DND-41 (cell line): ENCODE measurements around the gene TRPT1.

Experiments used
- ATAC-seq: fragments of 200-7000 bp; cut with Tn5 transposase; 3 replicates; pipeline ENCODE4 v1.9.1; 2021; ENCODE audit warnings: low read depth; ENCODE audit not compliant: insufficient read depth
- DNase-seq: peaks from one replicate; pipeline ENCODE4 v3.0.0-alpha.2; 2020
- H2AFZ ChIP-seq: 2 replicates; pipeline ENCODE4 v1.6.0; 2012; ENCODE audit warnings: low read depth, low read length
- H3K27ac ChIP-seq: 2 replicates; pipeline ENCODE4 v1.5.1; 2012; ENCODE audit warnings: low read length, inconsistent platforms
- H3K27me3 ChIP-seq: fragments of 200-600 bp; sonication (generic); 2 replicates; pipeline ENCODE4 v1.6.0; 2012; ENCODE audit warnings: low read length, mild to moderate bottlenecking, inconsistent platforms; ENCODE audit not compliant: insufficient read depth, poor library complexity
- H3K36me3 ChIP-seq: 2 replicates; pipeline ENCODE4 v1.5.1; 2012; ENCODE audit warnings: low read length, inconsistent platforms; ENCODE audit not compliant: insufficient read depth
- H3K4me1 ChIP-seq: 2 replicates; pipeline ENCODE4 v1.5.1; 2012; ENCODE audit warnings: mild to moderate bottlenecking, low read length; ENCODE audit not compliant: insufficient read depth
- H3K4me2 ChIP-seq: 2 replicates; pipeline ENCODE4 v1.6.0; 2012; ENCODE audit warnings: mild to moderate bottlenecking, moderate library complexity, low read length, inconsistent platforms; ENCODE audit not compliant: insufficient read depth
- H3K4me3 ChIP-seq, 2 experiments: fragments of 200-600 bp in 1 of 2; shearing (Covaris generic) in 1 of 2; 2 replicates each; pipeline ENCODE4 v1.5.1; 2012 to 2016; ENCODE audit warnings: inconsistent platforms in 2 of 2, low read length in 2 of 2, mild to moderate bottlenecking in 2 of 2, low read depth in 1 of 2, moderate library complexity in 1 of 2
- H3K79me2 ChIP-seq: 2 replicates; pipeline ENCODE4 v1.6.0; 2012; ENCODE audit warnings: low read length, inconsistent platforms; ENCODE audit not compliant: insufficient read depth
- H3K9ac ChIP-seq: 2 replicates; pipeline ENCODE4 v1.6.0; 2012; ENCODE audit warnings: low read depth, mild to moderate bottlenecking, inconsistent platforms, low read length, moderate library complexity
- H3K9me3 ChIP-seq: 2 replicates; pipeline ENCODE4 v1.5.1; 2012; ENCODE audit warnings: low read length, moderate library complexity, mild to moderate bottlenecking, inconsistent platforms; ENCODE audit not compliant: insufficient read depth, severe bottlenecking
- H4K20me1 ChIP-seq: 2 replicates; pipeline ENCODE4 v1.6.0; 2012; ENCODE audit warnings: low read length; ENCODE audit not compliant: insufficient read depth
- CTCF ChIP-seq: IDR thresholded peaks from 2 replicates; pipeline ENCODE4 v1.5.1; 2012; ENCODE audit warnings: borderline replicate concordance, low read length, moderate library complexity, mild to moderate bottlenecking; ENCODE audit not compliant: poor library complexity, severe bottlenecking; ENCODE audit errors: extremely low read depth
- EZH2 ChIP-seq: IDR thresholded peaks from 3 replicates; pipeline ENCODE4 v1.6.1; 2012; ENCODE audit warnings: borderline replicate concordance, low read depth, mild to moderate bottlenecking, moderate library complexity, low read length, inconsistent platforms; ENCODE audit not compliant: severe bottlenecking

The TRPT1 gene

GRCh38 chr11:64241491-64242374, 15.7 kb upstream of the TRPT1 start:
- H3K27ac ChIP-seq: peak overlapping the region; percentile 75
- H3K9ac ChIP-seq: peak overlapping the region; percentile 67
- peak overlapping the region; percentile 58 for H2AFZ ChIP-seq
- peak; percentile 100 for DNase-seq
- H3K9me3 ChIP-seq: no peaks in the 10 kb centered on the region
- peaks cover 31% of the 10 kb centered on the region for H4K20me1 ChIP-seq
- peak overlapping the region; percentile 93 for H3K4me2 ChIP-seq
- peak overlapping the region; percentile 65 to 89 for H3K4me3 ChIP-seq
- H3K79me2 ChIP-seq: peaks cover 46% of the 10 kb centered on the region
- ATAC-seq: peak; percentile 72
- TF ChIP-seq CTCF: no peak
- no peak for TF ChIP-seq EZH2
- no peaks in the 10 kb centered on the region for H3K27me3 ChIP-seq
- H3K36me3 ChIP-seq: peaks cover 58% of the 10 kb centered on the region
- peaks cover 58% of the 10 kb centered on the region for H3K4me1 ChIP-seq

GRCh38 chr11:64241241-64241490, 15.2 kb upstream of the TRPT1 start:
- TF ChIP-seq EZH2 (no peak), CTCF (no peak)
- no peak for DNase-seq
- Histone ChIP-seq H2AFZ (peak overlapping the region; percentile 78), H3K27me3 (no peaks in the 10 kb centered on the region), H3K9ac (peak overlapping the region; percentile 67), H3K4me1 (peaks cover 58% of the 10 kb centered on the region), H3K36me3 (peaks cover 59% of the 10 kb centered on the region), H3K4me2 (peak overlapping the region; percentile 93), H3K27ac (peak overlapping the region; percentile 87), H3K4me3 (peak overlapping the region; percentile 20 to 65), H3K9me3 (no peaks in the 10 kb centered on the region), H4K20me1 (peaks cover 32% of the 10 kb centered on the region), H3K79me2 (peaks cover 45% of the 10 kb centered on the region)
- ATAC-seq: peak; percentile 77

GRCh38 chr11:64240435-64241240, 14.7 kb upstream of the TRPT1 start, which contains the start of gene FKBP2:
Gene FKBP2, plus strand, starts transcription at chr11:64241095. Its CDS starts 1,293 bp downstream, at chr11:64242388.
- H3K4me2 ChIP-seq: peak within 1 kb of the TSS; percentile 93
- no peaks in the 10 kb centered on the region for H3K27me3 ChIP-seq
- peak within 1 kb of the TSS; percentile 67 for H3K9ac ChIP-seq
- ATAC-seq: peak; percentile 67
- peaks cover 36% of the 10 kb centered on the region for H4K20me1 ChIP-seq
- DNase-seq: peak; percentile 98
- TF ChIP-seq EZH2 (no peak), CTCF (no peak)
- peak within 1 kb of the TSS; percentile 87 for H3K27ac ChIP-seq
- H3K79me2 ChIP-seq: peaks cover 45% of the 10 kb centered on the region
- H3K36me3 ChIP-seq: peaks cover 64% of the 10 kb centered on the region
- peaks cover 60% of the 10 kb centered on the region for H3K4me1 ChIP-seq
- no peaks in the 10 kb centered on the region for H3K9me3 ChIP-seq
- H3K4me3 ChIP-seq: peak within 1 kb of the TSS; percentile 65 to 89
- peak within 1 kb of the TSS; percentile 78 for H2AFZ ChIP-seq
